HEK293 (cell line): Measurements from ENCODE around the gene TPM1.

Experiments
- CTCF ChIA-PET: fragments of 350-600 bp; formaldehyde crosslinking; extraction: SDS; loops from one replicate; lab custom pipeline; 2021; ENCODE audit warnings: antibody characterized with exemption; lab: Yijun Ruan, JAX
- POLR2A ChIA-PET: fragments of 300-600 bp; formaldehyde crosslinking; extraction: SDS; loops from one replicate; lab custom pipeline; 2020; ENCODE audit warnings: antibody characterized with exemption, inconsistent platforms; lab: Yijun Ruan, JAX
- H3K27ac ChIP-seq: fragments of 200-500 bp; sonication (Bioruptor generic); 2 replicates; pipeline ENCODE4 v1.5.1; 2014; ENCODE audit warnings: low read depth, low read length, control low read depth, inconsistent platforms; ENCODE audit errors: extremely low read depth
- H3K36me3 ChIP-seq, 2 experiments: fragments of 200-500 bp in 1 of 2; sonication (Bioruptor generic) in 1 of 2; 1 replicate in 1 of 2; 2 replicates in 1 of 2; pipeline ENCODE4 v1.5.1; 2014 to 2017; ENCODE audit warnings: inconsistent platforms in 2 of 2, low read length in 2 of 2; ENCODE audit not compliant: control insufficient read depth in 2 of 2, insufficient read depth in 1 of 2
- H3K4me1 ChIP-seq: fragments of 200-500 bp; sonication (Bioruptor generic); 2 replicates; pipeline ENCODE4 v1.5.1; 2014; ENCODE audit warnings: mild to moderate bottlenecking, low read length, inconsistent platforms; ENCODE audit not compliant: control insufficient read depth, insufficient read depth
- H3K4me3 ChIP-seq: 2 replicates; pipeline ENCODE4 v1.5.1; 2011; ENCODE audit warnings: low read depth, mild to moderate bottlenecking, control low read depth, low read length, moderate library complexity
- H3K9me3 ChIP-seq: fragments of 200-500 bp; sonication (Bioruptor generic); 2 replicates; pipeline ENCODE4 v1.5.1; 2014; ENCODE audit warnings: low read depth, low read length, inconsistent platforms; ENCODE audit not compliant: control insufficient read depth, insufficient read depth
- GLI4 ChIP-seq: fragments of 450-650 bp; formaldehyde crosslinking; IDR thresholded peaks from 2 replicates; pipeline ENCODE4 v1.5.1; 2016; ENCODE audit warnings: missing biosample characterization, missing genetic modification characterization
- GLIS1 ChIP-seq: fragments of 450-650 bp; formaldehyde crosslinking; IDR thresholded peaks from 2 replicates; pipeline ENCODE4 v1.5.1; 2016; ENCODE audit warnings: missing biosample characterization, missing genetic modification characterization
- OSR2 ChIP-seq: fragments of 450-650 bp; formaldehyde crosslinking; IDR thresholded peaks from 2 replicates; pipeline ENCODE4 v1.5.1; 2016; ENCODE audit warnings: missing biosample characterization, missing genetic modification characterization
- PRDM1 ChIP-seq: fragments of 450-650 bp; formaldehyde crosslinking; IDR thresholded peaks from 2 replicates; pipeline ENCODE4; 2016; ENCODE audit warnings: missing biosample characterization, missing genetic modification characterization
- PRDM2 ChIP-seq: fragments of 450-650 bp; formaldehyde crosslinking; IDR thresholded peaks from 2 replicates; pipeline ENCODE4 v1.5.1; 2016; ENCODE audit warnings: missing biosample characterization, missing genetic modification characterization, borderline replicate concordance
- SCRT2 ChIP-seq: fragments of 450-650 bp; formaldehyde crosslinking; IDR thresholded peaks from 2 replicates; pipeline ENCODE4 v1.5.1; 2016; ENCODE audit warnings: missing biosample characterization, missing genetic modification characterization
- SP7 ChIP-seq: fragments of 450-650 bp; formaldehyde crosslinking; IDR thresholded peaks from 2 replicates; pipeline ENCODE4 v1.5.1; 2016; ENCODE audit warnings: missing biosample characterization, missing genetic modification characterization
- ZFP37 ChIP-seq: fragments of 450-650 bp; formaldehyde crosslinking; IDR thresholded peaks from 2 replicates; pipeline ENCODE4 v1.5.1; 2016; ENCODE audit warnings: missing biosample characterization, missing genetic modification characterization
- ZNF10 ChIP-seq: fragments of 450-650 bp; formaldehyde crosslinking; IDR thresholded peaks from 2 replicates; pipeline ENCODE4 v1.5.1; 2017; ENCODE audit warnings: missing biosample characterization, missing genetic modification characterization
- ZNF121 ChIP-seq: fragments of 450-650 bp; formaldehyde crosslinking; IDR thresholded peaks from 2 replicates; pipeline ENCODE4 v1.5.1; 2016; ENCODE audit warnings: missing biosample characterization, missing genetic modification characterization
- ZNF174 ChIP-seq: fragments of 450-650 bp; formaldehyde crosslinking; IDR thresholded peaks from 2 replicates; pipeline ENCODE4 v1.5.0; 2017; ENCODE audit warnings: missing biosample characterization, mild to moderate bottlenecking, missing genetic modification characterization
- ZNF600 ChIP-seq: fragments of 450-650 bp; formaldehyde crosslinking; IDR thresholded peaks from 2 replicates; pipeline ENCODE4 v1.5.1; 2016; ENCODE audit warnings: missing biosample characterization, missing genetic modification characterization
- ZNF629 ChIP-seq: fragments of 450-650 bp; formaldehyde crosslinking; IDR thresholded peaks from 2 replicates; pipeline ENCODE4 v1.5.1; 2017; ENCODE audit warnings: missing biosample characterization, missing genetic modification characterization
- ZNF639 ChIP-seq: fragments of 450-650 bp; formaldehyde crosslinking; IDR thresholded peaks from 2 replicates; pipeline ENCODE4 v1.5.1; 2016; ENCODE audit warnings: missing biosample characterization, missing genetic modification characterization
- ZNF670 ChIP-seq: fragments of 450-650 bp; formaldehyde crosslinking; IDR thresholded peaks from 2 replicates; pipeline ENCODE4 v1.5.1; 2016; ENCODE audit warnings: missing biosample characterization, missing genetic modification characterization, low read depth
- ZNF792 ChIP-seq: fragments of 450-650 bp; formaldehyde crosslinking; IDR thresholded peaks from 2 replicates; pipeline ENCODE4 v1.5.1; 2016; ENCODE audit warnings: missing biosample characterization, missing genetic modification characterization
- ZSCAN4 ChIP-seq: fragments of 450-650 bp; formaldehyde crosslinking; IDR thresholded peaks from 2 replicates; pipeline ENCODE4 v1.5.1; 2017; ENCODE audit warnings: missing biosample characterization, missing genetic modification characterization
- TF ChIP-seq, protein P1 (sequence below): fragments of 450-650 bp; formaldehyde crosslinking; IDR thresholded peaks from 2 replicates; pipeline ENCODE4 v1.5.0; 2017; ENCODE audit warnings: missing biosample characterization, missing genetic modification characterization, borderline replicate concordance
- TF ChIP-seq, protein P2 (sequence below): fragments of 450-650 bp; formaldehyde crosslinking; IDR thresholded peaks from 2 replicates; pipeline ENCODE4 v1.5.1; 2016; ENCODE audit warnings: missing biosample characterization, missing genetic modification characterization

TPM1 gene

GRCh38 chr15:63019511-63020109, 22.9 kb upstream of the TPM1 start:
- no peak overlapping the region for H3K4me3 ChIP-seq
- no peak overlapping the region for H3K27ac ChIP-seq
- ChIA-PET CTCF (interaction anchor here (1.2 to 1.4 kb wide), 2 partner anchors 23 to 28 kb away, joined by 4 to 5 read pairs; partner anchors contain the start of gene TPM1), POLR2A (interaction anchor here (1.0 kb wide), 1 partner anchor 23 kb away, joined by 4 read pairs; the partner anchor contains the start of gene TPM1)
- TF ChIP-seq ZNF10 (tag by site-specific recombination) (no peak), PRDM1 (peak; percentile 18; the same call in 1 of the 2 replicates), OSR2 (tag by site-specific recombination) (peak; percentile 49; the same call in 1 of the 2 replicates), ZSCAN4 (0 out of 2 replicates have a peak, but pooled peaks have one; percentile 12), ZNF600 (tag by site-specific recombination) (no peak), ZNF629 (tag by site-specific recombination) (peak; percentile 67), ZNF639 (tag by site-specific recombination) (0 out of 2 replicates have a peak, but pooled peaks have one; percentile 34), GLIS1 (tag by site-specific recombination) (peak; percentile 36; the same call in 1 of the 2 replicates), SCRT2 (0 out of 2 replicates have a peak, but pooled peaks have one; percentile 37)
- TF ChIP-seq, protein P1, sequence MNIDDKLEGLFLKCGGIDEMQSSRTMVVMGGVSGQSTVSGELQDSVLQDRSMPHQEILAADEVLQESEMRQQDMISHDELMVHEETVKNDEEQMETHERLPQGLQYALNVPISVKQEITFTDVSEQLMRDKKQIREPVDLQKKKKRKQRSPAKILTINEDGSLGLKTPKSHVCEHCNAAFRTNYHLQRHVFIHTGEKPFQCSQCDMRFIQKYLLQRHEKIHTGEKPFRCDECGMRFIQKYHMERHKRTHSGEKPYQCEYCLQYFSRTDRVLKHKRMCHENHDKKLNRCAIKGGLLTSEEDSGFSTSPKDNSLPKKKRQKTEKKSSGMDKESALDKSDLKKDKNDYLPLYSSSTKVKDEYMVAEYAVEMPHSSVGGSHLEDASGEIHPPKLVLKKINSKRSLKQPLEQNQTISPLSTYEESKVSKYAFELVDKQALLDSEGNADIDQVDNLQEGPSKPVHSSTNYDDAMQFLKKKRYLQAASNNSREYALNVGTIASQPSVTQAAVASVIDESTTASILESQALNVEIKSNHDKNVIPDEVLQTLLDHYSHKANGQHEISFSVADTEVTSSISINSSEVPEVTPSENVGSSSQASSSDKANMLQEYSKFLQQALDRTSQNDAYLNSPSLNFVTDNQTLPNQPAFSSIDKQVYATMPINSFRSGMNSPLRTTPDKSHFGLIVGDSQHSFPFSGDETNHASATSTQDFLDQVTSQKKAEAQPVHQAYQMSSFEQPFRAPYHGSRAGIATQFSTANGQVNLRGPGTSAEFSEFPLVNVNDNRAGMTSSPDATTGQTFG (tag by site-specific recombination), result no peak
- H3K9me3 ChIP-seq, result no peaks in the 10 kb centered on the region
- peaks cover 4% of the 10 kb centered on the region; the same call in 1 of the 2 replicates for H3K4me1 ChIP-seq
- no peaks in the 10 kb centered on the region for H3K36me3 ChIP-seq

- H3K27ac ChIP-seq, result no peak overlapping the region
- H3K4me3 ChIP-seq, result no peak overlapping the region
- peaks cover 4% of the 10 kb centered on the region; the same call in 1 of the 2 replicates for H3K4me1 ChIP-seq
- no peaks in the 10 kb centered on the region for H3K36me3 ChIP-seq
- POLR2A ChIA-PET, result no interaction called here
- no peaks in the 10 kb centered on the region for H3K9me3 ChIP-seq
- CTCF ChIA-PET, result no interaction called here
- TF ChIP-seq PRDM2 (tag by site-specific recombination) (no peak), GLI4 (tag by site-specific recombination) (no peak), ZNF174 (tag by site-specific recombination) (no peak), SP7 (tag by site-specific recombination) (no peak), ZNF792 (no peak), ZFP37 (tag by site-specific recombination) (no peak), ZNF121 (tag by site-specific recombination) (no peak), ZNF670 (tag by site-specific recombination) (no peak)
- TF ChIP-seq, protein P2, sequence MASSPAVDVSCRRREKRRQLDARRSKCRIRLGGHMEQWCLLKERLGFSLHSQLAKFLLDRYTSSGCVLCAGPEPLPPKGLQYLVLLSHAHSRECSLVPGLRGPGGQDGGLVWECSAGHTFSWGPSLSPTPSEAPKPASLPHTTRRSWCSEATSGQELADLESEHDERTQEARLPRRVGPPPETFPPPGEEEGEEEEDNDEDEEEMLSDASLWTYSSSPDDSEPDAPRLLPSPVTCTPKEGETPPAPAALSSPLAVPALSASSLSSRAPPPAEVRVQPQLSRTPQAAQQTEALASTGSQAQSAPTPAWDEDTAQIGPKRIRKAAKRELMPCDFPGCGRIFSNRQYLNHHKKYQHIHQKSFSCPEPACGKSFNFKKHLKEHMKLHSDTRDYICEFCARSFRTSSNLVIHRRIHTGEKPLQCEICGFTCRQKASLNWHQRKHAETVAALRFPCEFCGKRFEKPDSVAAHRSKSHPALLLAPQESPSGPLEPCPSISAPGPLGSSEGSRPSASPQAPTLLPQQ (tag by site-specific recombination), result no peak
Observed at GRCh38 chr15:63020128-63020527, 22.4 kb upstream of the TPM1 start.
